H1 (cell line): ENCODE data around the gene FBXO11. TPM values are rescaled to one million over a fixed set of nuclear protein-coding genes. Genes with fewer than 3 reads are reported as not detected.
"Not testable (repeated sequence)": the region's sequence is repeated elsewhere in the genome, so short reads cannot be mapped to it uniquely, and the experiment has no call there.

Source experiments
- CTCF ChIA-PET: fragments of 300-600 bp; sonication (Branson Sonifier 250); formaldehyde crosslinking; loops from one replicate; lab custom pipeline; 2021; ENCODE audit not compliant: partially characterized antibody; lab: Charles Lee
- POLR2A ChIA-PET: fragments of 300-600 bp; sonication (Branson Sonifier 250); formaldehyde crosslinking; loops from one replicate; lab custom pipeline; 2021; ENCODE audit warnings: inconsistent platforms; ENCODE audit not compliant: partially characterized antibody; lab: Charles Lee
- DNase-seq, 2 experiments: peaks; one replicate each; pipeline versions ENCODE4 v3.0.0 to v3.0.0-alpha.2; 2010 to 2022; ENCODE audit warnings: low spot score in 2 of 2, low read depth in 1 of 2, mixed read lengths in 1 of 2
- FAIRE-seq: peaks from 2 replicates; lab custom pipeline; 2011; peaks lifted over from hg19 to GRCh38; lab: Jason Lieb, UNC
- H2AFZ ChIP-seq: 2 replicates; pipeline ENCODE4 v1.8.1; 2012; ENCODE audit warnings: low read length, inconsistent platforms
- H2AK5ac ChIP-seq: 2 replicates; pipeline ENCODE4 v1.6.1; 2013; ENCODE audit warnings: low read depth, low read length
- H2BK120ac ChIP-seq: replicated peaks from 2 replicates; pipeline ENCODE3; 2013; ENCODE audit warnings: low read depth, low read length, inconsistent platforms
- H2BK12ac ChIP-seq: 2 replicates; pipeline ENCODE4 v1.6.1; 2013; ENCODE audit warnings: low read depth, low read length
- H2BK15ac ChIP-seq: 2 replicates; pipeline ENCODE4 v1.6.1; 2013; ENCODE audit warnings: low read length
- H2BK20ac ChIP-seq: 2 replicates; pipeline ENCODE4 v1.6.1; 2013; ENCODE audit warnings: low read length
- H2BK5ac ChIP-seq: 2 replicates; pipeline ENCODE4 v1.6.1; 2013; ENCODE audit warnings: low read depth, low read length
- H3K14ac ChIP-seq: 2 replicates; pipeline ENCODE4 v1.6.1; 2013; ENCODE audit warnings: inconsistent platforms; ENCODE audit not compliant: insufficient read length
- H3K18ac ChIP-seq: 2 replicates; pipeline ENCODE4 v1.6.1; 2013; ENCODE audit warnings: low read length; ENCODE audit errors: extremely low read depth
- H3K23ac ChIP-seq: 2 replicates; pipeline ENCODE4 v1.6.1; 2013; ENCODE audit warnings: inconsistent platforms; ENCODE audit not compliant: insufficient read length
- H3K23me2 ChIP-seq: 2 replicates; pipeline ENCODE4 v1.6.1; 2013; ENCODE audit warnings: low read depth, low read length
- H3K27ac ChIP-seq: 2 replicates; pipeline ENCODE4 v1.6.1; 2011; ENCODE audit warnings: low read depth, low read length, inconsistent platforms
- H3K27me3 ChIP-seq, 4 experiments: replicated peaks in 1 of 4; 1 replicate in 1 of 4; 2 replicates in 3 of 4; pipeline versions ENCODE4 v1.6.1 to v1.8.1; 2011 to 2013; ENCODE audit warnings: low read length in 3 of 4, mild to moderate bottlenecking in 3 of 4, inconsistent platforms in 2 of 4, mixed read lengths in 2 of 4, moderate library complexity in 1 of 4; ENCODE audit not compliant: control insufficient read depth in 3 of 4, insufficient read depth in 3 of 4; ENCODE audit errors: extremely low read depth in 1 of 4
- H3K36me3 ChIP-seq, 4 experiments: 2 replicates each; pipeline versions ENCODE4 v1.6.1 to v1.8.1; 2011 to 2013; ENCODE audit warnings: mild to moderate bottlenecking in 4 of 4, low read length in 3 of 4, moderate library complexity in 2 of 4, control low read depth in 1 of 4, inconsistent platforms in 1 of 4; ENCODE audit not compliant: insufficient read depth in 4 of 4, control insufficient read depth in 2 of 4
- H3K4ac ChIP-seq: replicated peaks from 2 replicates; pipeline ENCODE3; 2013; ENCODE audit warnings: low read length, low read depth, mixed read lengths, inconsistent platforms; ENCODE audit not compliant: insufficient read length
- H3K4me1 ChIP-seq, 4 experiments: replicated peaks in 1 of 4; 1 replicate in 1 of 4; 2 replicates in 3 of 4; pipeline versions ENCODE4 v1.6.1 to v1.8.1; 2011 to 2013; ENCODE audit warnings: low read length in 3 of 4, inconsistent platforms in 2 of 4, mixed read lengths in 1 of 4; ENCODE audit not compliant: insufficient read depth in 4 of 4, control insufficient read depth in 3 of 4
- H3K4me2 ChIP-seq, 2 experiments: 2 replicates each; pipeline versions ENCODE4 v1.6.1 to v1.8.1; 2011 to 2013; ENCODE audit warnings: low read depth in 2 of 2, low read length in 2 of 2, control low read depth in 1 of 2, inconsistent platforms in 1 of 2, mild to moderate bottlenecking in 1 of 2; ENCODE audit not compliant: insufficient read depth in 1 of 2
- H3K4me3 ChIP-seq, 4 experiments: fragments of 200-600, 300-600 bp in 1 of 4; sonication (generic), shearing (Covaris generic), sonication (Bioruptor Twin) in 1 of 4; 2 replicates each; pipeline versions ENCODE4 v1.5.1 to v1.8.1; 2011 to 2016; ENCODE audit warnings: low read length in 4 of 4, low read depth in 3 of 4, control low read depth in 2 of 4, inconsistent platforms in 2 of 4, mild to moderate bottlenecking in 2 of 4, mixed read lengths in 1 of 4, moderate library complexity in 1 of 4; ENCODE audit not compliant: insufficient read depth in 2 of 4; ENCODE audit errors: extremely low read depth in 1 of 4
- H3K56ac ChIP-seq: replicated peaks from 2 replicates; pipeline ENCODE3; 2013; ENCODE audit warnings: low read depth, mild to moderate bottlenecking, mixed read lengths, low read length, inconsistent platforms; ENCODE audit not compliant: insufficient read length
- H3K79me1 ChIP-seq: 2 replicates; pipeline ENCODE4 v1.6.1; 2013; ENCODE audit warnings: low read depth, low read length, control low read depth
- H3K79me2 ChIP-seq, 2 experiments: 2 replicates each; pipeline versions ENCODE4 v1.6.1 to v1.8.1; 2012 to 2013; ENCODE audit warnings: low read length in 2 of 2, mild to moderate bottlenecking in 2 of 2, inconsistent platforms in 1 of 2; ENCODE audit not compliant: insufficient read depth in 2 of 2, control insufficient read depth in 1 of 2
- H3K9ac ChIP-seq, 4 experiments: replicated peaks in 1 of 4; 1 replicate in 1 of 4; 2 replicates in 3 of 4; pipeline versions ENCODE4 v1.6.1 to v1.8.1; 2011 to 2013; ENCODE audit warnings: low read depth in 3 of 4, low read length in 3 of 4, control low read depth in 2 of 4, mild to moderate bottlenecking in 2 of 4, moderate library complexity in 2 of 4, inconsistent platforms in 1 of 4; ENCODE audit errors: extremely low read depth in 1 of 4
- H3K9me3 ChIP-seq, 2 experiments: 2 replicates each; pipeline versions ENCODE4 v1.6.1 to v1.8.1; 2012 to 2013; ENCODE audit warnings: mild to moderate bottlenecking in 2 of 2, moderate library complexity in 2 of 2, control low read depth in 1 of 2, inconsistent platforms in 1 of 2, low read depth in 1 of 2, low read length in 1 of 2, mixed read lengths in 1 of 2; ENCODE audit not compliant: insufficient read depth in 2 of 2
- H4K20me1 ChIP-seq, 2 experiments: replicated peaks in 1 of 2; 2 replicates each; pipeline versions ENCODE3 to v1.8.1; 2011 to 2013; ENCODE audit warnings: inconsistent platforms in 2 of 2, low read length in 2 of 2, mild to moderate bottlenecking in 1 of 2; ENCODE audit not compliant: insufficient read depth in 2 of 2, control insufficient read depth in 1 of 2
- H4K5ac ChIP-seq: 2 replicates; pipeline ENCODE4 v1.6.1; 2013; ENCODE audit warnings: low read length, low read depth, mixed read lengths, inconsistent platforms; ENCODE audit not compliant: insufficient read length
- H4K8ac ChIP-seq: 2 replicates; pipeline ENCODE4 v1.8.0; 2013; ENCODE audit warnings: mild to moderate bottlenecking, moderate library complexity, low read length, inconsistent platforms; ENCODE audit not compliant: insufficient read depth; ENCODE audit errors: extremely low read depth
- H4K91ac ChIP-seq: replicated peaks from 2 replicates; pipeline ENCODE3; 2013; ENCODE audit warnings: low read length, mixed read lengths, inconsistent platforms; ENCODE audit not compliant: insufficient read length
- FOSL1 ChIP-seq: IDR thresholded peaks from 2 replicates; pipeline ENCODE4 v1.6.1; 2011; ENCODE audit warnings: mild to moderate bottlenecking, low read depth, low read length, moderate library complexity; ENCODE audit not compliant: insufficient read depth
- NRF1 ChIP-seq: IDR thresholded peaks from 2 replicates; pipeline ENCODE4 v1.6.1; 2011; ENCODE audit warnings: mild to moderate bottlenecking, low read depth, low read length, improper control_type of control experiment
- POU5F1 ChIP-seq: IDR thresholded peaks from 2 replicates; pipeline ENCODE4 v1.6.1; 2011; ENCODE audit warnings: low read depth, mild to moderate bottlenecking, low read length, moderate library complexity
- TAF7 ChIP-seq: optimal IDR thresholded peaks from 2 replicates; pipeline ENCODE3; 2011; ENCODE audit warnings: low read depth, mild to moderate bottlenecking, inconsistent platforms, low read length, moderate library complexity, borderline replicate concordance
- YY1 ChIP-seq: IDR thresholded peaks from 2 replicates; pipeline ENCODE4 v1.6.1; 2011; ENCODE audit warnings: low read depth, mild to moderate bottlenecking, low read length
- WGBS, 2 experiments: shearing (Covaris generic) in 1 of 2; methylation state at CpG; one replicate each; pipeline versions ENCODE4 v1.1.6 to v1.1.7; 2013 to 2015; ENCODE audit warnings: low lambda C conversion rate in 2 of 2, mixed read lengths in 2 of 2, inconsistent platforms in 1 of 2, low coverage in 1 of 2, missing lambda C conversion rate in 1 of 2; ENCODE audit not compliant: insufficient replicate concordance in 2 of 2, insufficient coverage in 1 of 2, insufficient read length in 1 of 2; ENCODE audit errors: extremely low coverage in 1 of 2, missing lambda C conversion rate in 1 of 2; 5-methylcytosine and 5-hydroxymethylcytosine counted together
- polyA plus RNA-seq, 7 experiments: library from polyadenylated mRNA; depleted of rRNA in 3 of 7; stranded (reverse) in 5 of 7; unstranded in 2 of 7; fragments of >200 nt in 5 of 7; fragments of 200-250 nt in 2 of 7; gene quantifications; 1 replicate in 5 of 7; 2 replicates in 1 of 7; 4 replicates in 1 of 7; pipeline versions ENCODE4 v1.2.1 to v1.2.3, GENCODE V29; 2011 to 2013; ENCODE audit warnings: missing spikeins in 2 of 7, mixed read lengths in 2 of 7
- total RNA-seq: library from RNA; stranded (reverse); fragmentation: NEBNext Ultra II Directional; extraction: Animal tissue kit (Norgen Biotek cat#: 25700); gene quantifications from 2 replicates; pipeline ENCODE4 v1.2.1, GENCODE V29; 2021
- TF ChIP-seq, protein P1 (sequence below): IDR thresholded peaks from 2 replicates; pipeline ENCODE4 v1.6.1; 2011; ENCODE audit warnings: low read length, improper control_type of control experiment

Gene FBXO11
- total and polyA plus RNA-seq, 2 of the 8 experiments (the other 6 are each of a cell fraction or from before 2014, with no cell fraction given) = 21.7 to 57.3 TPM

DNA sequence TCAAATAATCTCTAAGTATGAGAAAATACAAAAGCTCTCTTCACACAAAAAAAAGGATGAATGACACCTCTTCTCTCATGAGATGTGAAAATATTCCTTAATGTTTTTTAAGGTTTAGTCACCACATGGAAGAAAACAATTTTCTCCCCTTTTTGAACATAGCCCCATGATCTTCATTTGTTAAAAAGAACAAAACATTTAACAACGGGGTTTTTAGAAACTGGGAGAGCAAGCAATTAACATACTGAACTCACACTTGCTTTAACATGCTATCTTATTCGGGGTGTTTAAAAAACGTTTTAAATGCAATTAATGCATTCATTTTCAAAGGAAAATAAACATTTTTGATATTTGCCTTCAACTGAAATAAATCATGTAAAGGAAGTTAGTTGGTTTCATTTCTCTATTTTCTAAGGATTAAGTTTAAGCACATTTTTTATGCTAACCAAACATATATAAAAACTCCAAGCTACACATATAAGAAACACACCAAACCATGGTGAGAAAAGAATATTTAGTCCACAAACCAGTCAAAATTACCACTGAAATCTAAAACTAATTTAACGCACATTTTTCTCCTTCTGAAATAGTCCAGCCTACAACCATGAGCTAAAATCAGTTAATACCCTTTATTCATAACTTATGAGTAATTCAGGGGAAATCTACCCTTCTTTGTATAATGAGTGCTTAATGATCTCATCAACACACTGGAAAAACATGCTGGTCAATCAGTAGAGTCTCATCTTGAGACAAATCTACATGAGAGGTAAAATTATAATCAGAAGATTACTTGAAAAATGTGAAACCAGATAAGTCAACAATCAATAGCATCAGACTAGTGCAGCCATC is 8.2 kb downstream of the FBXO11 start (continued):
- TF ChIP-seq YY1 = no peak
- TF ChIP-seq NRF1 = no peak
- TF ChIP-seq POU5F1 = no peak
- no peak for TF ChIP-seq TAF7
- TF ChIP-seq, protein P1, sequence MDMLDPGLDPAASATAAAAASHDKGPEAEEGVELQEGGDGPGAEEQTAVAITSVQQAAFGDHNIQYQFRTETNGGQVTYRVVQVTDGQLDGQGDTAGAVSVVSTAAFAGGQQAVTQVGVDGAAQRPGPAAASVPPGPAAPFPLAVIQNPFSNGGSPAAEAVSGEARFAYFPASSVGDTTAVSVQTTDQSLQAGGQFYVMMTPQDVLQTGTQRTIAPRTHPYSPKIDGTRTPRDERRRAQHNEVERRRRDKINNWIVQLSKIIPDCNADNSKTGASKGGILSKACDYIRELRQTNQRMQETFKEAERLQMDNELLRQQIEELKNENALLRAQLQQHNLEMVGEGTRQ = no peak
- TF ChIP-seq FOSL1 = no peak
- TF ChIP-seq, all 59 proteins: peak for 0

DNA sequence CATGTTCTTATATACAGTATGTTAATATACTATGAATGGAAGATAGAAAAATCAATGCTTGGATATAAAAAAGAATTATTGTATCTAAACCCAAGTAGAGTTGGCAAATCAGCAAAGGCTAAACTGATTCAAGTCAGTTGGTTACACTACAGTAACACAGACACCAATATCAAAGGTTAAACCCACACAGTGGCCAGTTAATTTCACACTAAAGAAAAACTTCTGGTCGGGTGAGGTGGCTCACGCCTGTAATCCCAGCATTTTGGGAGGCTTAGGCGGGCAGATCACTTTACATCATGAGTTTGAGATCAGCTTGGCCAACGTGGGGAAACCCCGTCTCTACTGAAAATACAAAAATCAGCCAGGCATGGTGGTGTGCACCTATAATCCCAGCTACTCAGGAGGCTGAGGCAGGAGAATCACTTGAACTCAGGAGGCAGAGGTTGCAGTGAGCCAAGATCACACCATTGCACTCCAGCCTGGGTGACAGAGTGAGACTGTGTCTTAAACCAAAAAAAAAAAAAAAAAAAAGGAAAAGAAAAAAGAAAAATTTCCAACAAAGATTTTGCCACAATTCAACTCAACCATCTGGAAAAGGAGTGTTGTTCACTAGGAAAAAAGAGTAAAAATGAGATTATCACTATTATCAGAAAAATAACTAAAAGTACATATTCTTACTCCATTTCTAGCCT is 9.0 kb downstream of the FBXO11 start:
- not testable (repeated sequence) for H3K4ac ChIP-seq, H3K14ac ChIP-seq, H3K4me1 ChIP-seq, H3K36me3 ChIP-seq, H3K23ac ChIP-seq, H2BK12ac ChIP-seq, H2BK20ac ChIP-seq, H3K4me2 ChIP-seq, H4K8ac ChIP-seq, H2BK15ac ChIP-seq, DNase-seq, H3K4me3 ChIP-seq, H2AFZ ChIP-seq, H2AK5ac ChIP-seq, FAIRE-seq, H4K5ac ChIP-seq, H3K79me1 ChIP-seq, H3K9ac ChIP-seq, H2BK120ac ChIP-seq, H3K56ac ChIP-seq, H4K91ac ChIP-seq, H3K18ac ChIP-seq, H3K23me2 ChIP-seq, H3K27ac ChIP-seq, H3K27me3 ChIP-seq, H3K9me3 ChIP-seq, H2BK5ac ChIP-seq
- Histone ChIP-seq H4K20me1 (peaks cover 6 to 11% of the 10 kb centered on the region in 2 experiments), H3K79me2 (peaks cover 20 to 98% of the 10 kb centered on the region in 2 experiments)
- 84% methylated on average over 5 of the region's 5 CpGs; no CpG with 5 or more reads in 1 of the 2 experiments for WGBS, 2 experiments
- CTCF ChIA-PET = interaction anchor here (1.0 kb wide), 1 partner anchor 40 kb away, joined by 4 read pairs; no protein-coding TSS in a partner anchor
- POLR2A ChIA-PET = interaction anchor here (1.1 kb wide), 1 partner anchor 26 kb away, joined by 3 read pairs; no protein-coding TSS in a partner anchor
